GM06990 (cell line): ENCODE measurements around the gene PIGT.

ENCODE experiments used
- DNase-seq: peaks from one replicate; pipeline ENCODE4 v3.0.0-alpha.2; 2011; ENCODE audit not compliant: insufficient read length; ENCODE audit errors: extremely low read depth
- H3K27me3 ChIP-seq: replicated peaks from 2 replicates; pipeline ENCODE4 v1.6.0; 2011; ENCODE audit warnings: low read length; ENCODE audit not compliant: control insufficient read depth, insufficient read depth
- H3K36me3 ChIP-seq: 2 replicates; pipeline ENCODE4 v1.5.1; 2011; ENCODE audit warnings: low read length; ENCODE audit not compliant: control insufficient read depth, insufficient read depth
- H3K4me3 ChIP-seq: replicated peaks from 2 replicates; pipeline ENCODE4 v1.5.1; 2011; ENCODE audit warnings: low read depth, mild to moderate bottlenecking, control low read depth, low read length
- TF ChIP-seq, protein P1 (sequence below): IDR thresholded peaks from 2 replicates; pipeline ENCODE4 v1.5.1; 2011; ENCODE audit warnings: low read length, control low read depth, mild to moderate bottlenecking, inconsistent platforms; ENCODE audit not compliant: insufficient read depth, poor library complexity, severe bottlenecking

Gene PIGT

DNA sequence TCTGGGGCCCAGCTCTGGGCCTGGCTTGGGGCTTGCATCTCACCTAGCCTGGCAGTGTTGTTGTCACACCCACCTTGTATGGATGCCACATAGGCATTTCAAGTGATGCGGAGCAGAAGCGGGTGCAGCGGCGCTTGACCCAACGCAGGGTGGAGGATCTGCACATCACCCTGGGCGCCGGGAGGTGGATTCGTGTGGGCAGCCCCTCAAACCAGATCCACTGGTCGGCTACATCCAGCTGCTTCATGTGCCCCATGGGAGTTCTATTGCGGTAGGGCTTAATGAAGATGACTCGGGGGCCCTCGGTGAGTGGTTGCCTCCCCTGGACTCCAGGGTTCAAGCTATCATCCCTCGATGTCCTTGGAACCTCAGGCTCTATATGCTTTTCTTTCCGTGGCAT is 41.0 kb upstream of the PIGT start:
- TF ChIP-seq, protein P1, sequence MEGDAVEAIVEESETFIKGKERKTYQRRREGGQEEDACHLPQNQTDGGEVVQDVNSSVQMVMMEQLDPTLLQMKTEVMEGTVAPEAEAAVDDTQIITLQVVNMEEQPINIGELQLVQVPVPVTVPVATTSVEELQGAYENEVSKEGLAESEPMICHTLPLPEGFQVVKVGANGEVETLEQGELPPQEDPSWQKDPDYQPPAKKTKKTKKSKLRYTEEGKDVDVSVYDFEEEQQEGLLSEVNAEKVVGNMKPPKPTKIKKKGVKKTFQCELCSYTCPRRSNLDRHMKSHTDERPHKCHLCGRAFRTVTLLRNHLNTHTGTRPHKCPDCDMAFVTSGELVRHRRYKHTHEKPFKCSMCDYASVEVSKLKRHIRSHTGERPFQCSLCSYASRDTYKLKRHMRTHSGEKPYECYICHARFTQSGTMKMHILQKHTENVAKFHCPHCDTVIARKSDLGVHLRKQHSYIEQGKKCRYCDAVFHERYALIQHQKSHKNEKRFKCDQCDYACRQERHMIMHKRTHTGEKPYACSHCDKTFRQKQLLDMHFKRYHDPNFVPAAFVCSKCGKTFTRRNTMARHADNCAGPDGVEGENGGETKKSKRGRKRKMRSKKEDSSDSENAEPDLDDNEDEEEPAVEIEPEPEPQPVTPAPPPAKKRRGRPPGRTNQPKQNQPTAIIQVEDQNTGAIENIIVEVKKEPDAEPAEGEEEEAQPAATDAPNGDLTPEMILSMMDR, result no peak
- no peak for DNase-seq
- peaks cover 2% of the 10 kb centered on the region; the same call in 1 of the 2 replicates for H3K36me3 ChIP-seq
- no peaks in the 10 kb centered on the region; the same call in 1 of the 2 replicates for H3K27me3 ChIP-seq
- H3K4me3 ChIP-seq, result no peak overlapping the region

DNA sequence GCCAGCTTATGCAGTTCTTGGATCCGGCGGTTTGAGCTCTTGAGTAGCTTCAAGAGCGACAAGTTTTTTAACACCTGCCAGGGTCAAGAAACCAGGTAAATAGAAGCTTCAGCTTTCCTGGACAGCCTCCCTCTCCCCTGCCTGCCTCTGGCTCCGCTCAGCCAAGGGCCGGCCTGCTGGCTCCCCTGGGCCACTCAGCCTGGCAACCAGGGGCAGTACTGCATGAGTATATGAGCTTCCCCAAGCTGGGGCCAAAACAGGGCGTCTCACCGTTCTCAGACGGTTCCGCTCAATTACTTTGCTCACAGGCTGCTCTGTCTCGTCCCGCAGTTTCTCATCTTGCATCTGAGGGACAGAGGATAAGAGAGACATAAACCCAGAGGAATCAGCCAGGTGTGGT is 38.7 kb upstream of the PIGT start:
- TF ChIP-seq, protein P1, result no peak
- Histone ChIP-seq H3K36me3 (peaks cover 2% of the 10 kb centered on the region; the same call in 1 of the 2 replicates), H3K4me3 (no peak overlapping the region), H3K27me3 (no peaks in the 10 kb centered on the region; the same call in 1 of the 2 replicates)
- DNase-seq, result no peak

DNA sequence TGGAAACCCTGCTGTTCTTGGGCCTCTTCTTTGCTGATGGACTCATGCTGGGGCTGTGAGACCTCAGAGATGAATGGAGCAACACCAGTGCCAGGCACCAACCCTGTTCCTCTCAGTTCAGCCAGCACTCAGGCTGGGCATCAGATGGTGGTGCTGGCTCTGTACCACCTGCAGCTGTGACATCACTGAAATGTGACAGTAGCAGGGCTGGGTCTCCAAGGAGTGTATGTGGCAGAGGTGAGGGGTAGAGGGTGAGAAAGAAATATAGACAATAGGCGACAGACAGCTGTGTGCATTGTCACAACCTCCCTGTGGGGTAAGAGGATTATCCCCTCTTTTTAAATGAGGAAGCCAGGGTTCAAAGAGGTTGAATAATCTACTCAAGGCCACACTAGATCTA is 37.8 kb upstream of the PIGT start, which contains the start of gene TP53TG5:
TSS of gene TP53TG5 (minus strand) at position 135 of the 400 bp plus-strand sequence. CDS start at position 46, 89 bp downstream.
- TF ChIP-seq, protein P1, result no peak
- H3K27me3 ChIP-seq, result no peaks in the 10 kb centered on the region; the same call in 1 of the 2 replicates
- no peak within 1 kb of the TSS for H3K4me3 ChIP-seq
- no peak for DNase-seq
- H3K36me3 ChIP-seq, result peaks cover 2% of the 10 kb centered on the region; the same call in 1 of the 2 replicates

DNA sequence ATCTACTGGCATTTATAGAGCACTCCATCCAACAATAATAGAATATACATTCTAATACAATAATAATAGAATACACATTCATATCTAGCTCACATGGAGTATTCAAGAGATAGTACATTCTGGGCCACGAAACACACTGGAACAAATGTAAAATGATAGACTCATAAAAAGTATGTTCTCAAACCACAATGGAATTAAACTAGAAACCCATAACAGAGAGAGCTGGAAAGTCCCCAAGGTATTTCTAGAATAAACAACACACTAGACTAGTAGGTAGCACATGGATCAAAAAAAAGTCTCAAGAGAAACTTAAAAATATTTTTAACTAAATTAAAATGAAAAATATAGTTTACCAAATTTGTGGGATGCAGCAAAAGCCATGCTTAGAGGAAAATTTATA is 28.7 kb upstream of the PIGT start:
- DNase-seq, result no peak
- no peaks in the 10 kb centered on the region for H3K27me3 ChIP-seq
- no peak overlapping the region for H3K4me3 ChIP-seq
- TF ChIP-seq, protein P1, result no peak
- no peaks in the 10 kb centered on the region for H3K36me3 ChIP-seq

DNA sequence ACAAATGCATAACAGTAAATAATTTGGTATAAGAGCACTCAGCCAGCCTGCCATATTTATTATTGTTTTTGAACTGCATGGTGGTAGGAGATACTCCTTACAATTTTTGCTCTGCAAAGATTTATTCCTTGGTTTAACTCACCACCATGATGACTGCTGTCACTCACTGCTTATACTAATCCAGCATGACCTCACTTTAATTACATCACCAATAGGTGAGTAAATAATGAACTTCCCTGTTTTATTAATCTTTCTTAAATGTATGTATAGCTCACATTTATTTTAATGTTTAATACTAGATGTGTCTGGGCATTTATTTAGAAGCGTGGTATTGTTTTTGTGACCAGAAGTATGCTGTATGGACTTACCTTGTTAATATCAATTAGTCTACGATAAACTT is 25.0 kb upstream of the PIGT start:
- TF ChIP-seq, protein P1, result no peak

DNA sequence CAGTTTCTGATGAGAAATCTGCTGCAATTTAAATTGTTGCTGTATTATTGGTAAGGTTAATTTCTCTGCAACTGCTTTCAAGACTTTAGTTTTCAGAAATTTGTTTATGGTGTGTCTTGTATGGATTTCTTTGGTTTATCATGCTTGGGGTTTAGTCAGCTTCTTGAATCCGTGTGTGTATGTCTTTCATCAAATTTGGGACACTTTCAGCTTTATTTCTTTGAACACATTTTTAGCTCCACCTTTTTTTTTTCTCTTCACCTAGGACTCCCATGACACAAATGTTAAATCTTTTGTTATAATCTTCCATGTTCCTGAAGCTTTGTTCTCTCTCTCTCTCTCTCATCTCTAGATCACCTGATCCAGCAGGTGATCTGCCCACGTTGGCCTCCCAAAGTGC is 24.4 kb upstream of the PIGT start:
- TF ChIP-seq, protein P1, result no peak
- Histone ChIP-seq H3K36me3 (no peaks in the 10 kb centered on the region), H3K27me3 (no peaks in the 10 kb centered on the region), H3K4me3 (no peak overlapping the region)
- no peak for DNase-seq

More for the DNA sequence above, 25.0 kb upstream of the PIGT start:
- H3K36me3 ChIP-seq, result no peaks in the 10 kb centered on the region
- no peak for DNase-seq
- H3K4me3 ChIP-seq, result no peak overlapping the region
- H3K27me3 ChIP-seq, result no peaks in the 10 kb centered on the region
